ENCODE results near the gene ABHD11. TPM values are rescaled to one million over a fixed set of nuclear protein-coding genes. Genes with fewer than 3 reads are reported as not detected.

The ABHD11 gene
- total RNA-seq, 1 donor, result 14.8 TPM

DNA sequence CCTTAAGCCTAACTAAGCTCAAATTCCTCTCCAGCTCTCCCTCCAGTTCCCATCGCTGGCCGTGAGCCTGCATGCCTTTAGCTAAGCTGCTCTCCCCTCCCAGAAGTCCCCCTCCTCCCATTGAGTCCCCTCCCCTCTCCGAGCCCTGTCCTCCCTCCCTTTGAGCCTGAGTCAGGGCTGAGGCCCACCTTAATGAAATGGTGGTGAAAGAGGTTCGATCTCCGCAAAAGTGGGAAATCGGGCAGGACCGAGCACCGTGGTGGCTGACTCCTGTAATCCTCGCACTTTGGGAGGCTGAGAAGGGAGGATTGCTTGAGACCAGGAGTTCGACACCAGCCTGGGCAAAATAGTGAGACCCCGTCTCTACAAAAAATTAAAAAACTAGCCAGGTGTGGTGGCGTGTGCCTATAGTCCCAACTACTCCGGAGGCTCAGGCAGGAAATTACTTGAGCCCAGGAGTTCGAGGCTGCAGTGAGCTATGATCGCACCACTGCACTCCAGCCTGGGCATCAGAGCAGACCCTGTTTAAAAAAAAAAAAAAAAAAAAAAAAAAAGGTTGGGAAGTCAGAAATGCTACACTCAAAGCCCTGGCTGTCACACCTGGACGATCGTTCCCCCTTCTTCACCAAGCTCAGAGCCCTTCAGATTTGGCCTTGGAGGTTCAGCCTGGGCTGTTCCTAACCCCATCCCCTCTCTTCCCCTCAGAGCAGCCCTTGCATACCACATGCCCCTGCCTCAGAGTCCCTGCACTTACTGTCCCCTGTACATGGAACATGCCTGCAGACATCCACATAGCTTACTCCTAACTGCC lies 32.5 kb upstream of the ABHD11 start:
- DNase-seq (ENCODE audit: low read depth), result no peak
- H3K4me3 ChIP-seq (ENCODE audit: low read depth, low read length), result no peak overlapping the region
- TF ChIP-seq, protein P1, sequence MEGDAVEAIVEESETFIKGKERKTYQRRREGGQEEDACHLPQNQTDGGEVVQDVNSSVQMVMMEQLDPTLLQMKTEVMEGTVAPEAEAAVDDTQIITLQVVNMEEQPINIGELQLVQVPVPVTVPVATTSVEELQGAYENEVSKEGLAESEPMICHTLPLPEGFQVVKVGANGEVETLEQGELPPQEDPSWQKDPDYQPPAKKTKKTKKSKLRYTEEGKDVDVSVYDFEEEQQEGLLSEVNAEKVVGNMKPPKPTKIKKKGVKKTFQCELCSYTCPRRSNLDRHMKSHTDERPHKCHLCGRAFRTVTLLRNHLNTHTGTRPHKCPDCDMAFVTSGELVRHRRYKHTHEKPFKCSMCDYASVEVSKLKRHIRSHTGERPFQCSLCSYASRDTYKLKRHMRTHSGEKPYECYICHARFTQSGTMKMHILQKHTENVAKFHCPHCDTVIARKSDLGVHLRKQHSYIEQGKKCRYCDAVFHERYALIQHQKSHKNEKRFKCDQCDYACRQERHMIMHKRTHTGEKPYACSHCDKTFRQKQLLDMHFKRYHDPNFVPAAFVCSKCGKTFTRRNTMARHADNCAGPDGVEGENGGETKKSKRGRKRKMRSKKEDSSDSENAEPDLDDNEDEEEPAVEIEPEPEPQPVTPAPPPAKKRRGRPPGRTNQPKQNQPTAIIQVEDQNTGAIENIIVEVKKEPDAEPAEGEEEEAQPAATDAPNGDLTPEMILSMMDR (IDR thresholded peaks at IDR 0.05; ENCODE audit: insufficient read depth, low read length), result no peak

DNA sequence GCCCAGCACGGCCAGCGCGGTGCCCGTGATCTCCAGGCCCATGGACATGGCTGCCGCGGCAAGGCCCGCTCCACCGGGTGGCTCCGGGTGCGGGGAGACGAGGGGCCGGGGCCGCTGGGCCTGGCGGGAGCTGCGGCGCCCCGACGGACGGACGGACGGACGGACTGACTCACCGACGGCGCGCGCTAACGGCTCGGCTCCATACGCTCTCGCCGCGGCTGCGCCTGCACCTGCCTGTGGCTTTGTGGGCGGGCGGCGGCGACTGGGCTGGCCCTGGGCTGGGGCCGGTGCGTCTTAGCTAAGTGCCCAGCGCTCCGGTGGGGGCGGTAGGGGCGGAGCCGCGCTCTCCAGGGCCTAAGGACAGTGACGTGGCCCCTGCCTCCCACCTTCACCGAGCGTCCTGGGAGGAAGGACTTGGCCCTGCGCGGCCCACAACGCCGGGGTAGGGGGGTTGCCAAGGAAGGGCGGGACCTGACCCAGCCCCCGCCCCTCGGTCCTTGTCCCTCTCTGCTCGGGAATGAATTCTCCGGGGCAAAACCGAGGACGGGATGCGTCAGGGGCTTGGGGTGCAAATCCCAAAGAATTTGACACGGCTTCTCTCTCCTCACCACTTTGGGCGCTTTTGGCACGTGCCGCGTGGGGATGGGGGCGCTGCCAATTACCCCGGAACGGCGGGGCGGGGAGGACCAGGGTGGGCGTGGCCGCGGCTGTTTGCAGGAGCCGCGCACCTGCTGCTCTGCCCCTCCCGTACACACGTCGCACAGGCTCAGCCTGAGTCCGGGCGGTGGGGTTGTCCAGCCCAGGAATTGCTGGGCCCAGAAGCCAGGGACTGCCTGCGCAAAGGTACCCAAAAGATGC lies 31.6 kb upstream of the ABHD11 start, which contains the start of gene CLDN3:
Gene CLDN3, minus strand, starts transcription at position 269 of the 858 bp plus-strand sequence. Its CDS starts 221 bp downstream, at position 48.
- no peak within 1 kb of the TSS for H3K4me3 ChIP-seq (ENCODE audit: low read depth, low read length)
- no peak for DNase-seq (ENCODE audit: low read depth)
- TF ChIP-seq, protein P1 (IDR thresholded peaks at IDR 0.05; ENCODE audit: insufficient read depth, low read length), result no peak

DNA sequence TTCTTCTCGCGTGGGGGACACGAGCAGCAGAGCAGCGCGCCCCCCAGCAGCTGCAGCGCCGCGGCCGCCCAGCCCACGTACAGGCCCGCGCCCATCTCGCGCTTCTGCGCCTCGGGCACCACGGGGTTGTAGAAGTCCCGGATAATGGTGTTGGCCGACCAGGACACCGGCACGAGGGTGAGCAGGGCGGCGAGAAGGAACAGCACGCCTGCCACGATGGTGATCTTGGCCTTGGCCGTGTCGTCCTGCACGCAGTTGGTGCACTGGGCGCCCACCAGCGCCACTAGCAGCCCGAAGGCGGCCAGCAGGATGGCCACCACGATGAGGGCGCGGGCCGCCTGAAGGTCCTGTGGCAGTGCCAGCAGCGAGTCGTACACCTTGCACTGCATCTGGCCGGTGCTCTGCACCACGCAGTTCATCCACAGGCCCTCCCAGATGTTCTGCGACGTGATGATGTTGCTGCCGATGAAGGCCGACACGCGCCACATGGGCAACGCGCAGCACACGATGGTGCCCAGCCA lies 30.9 kb upstream of the ABHD11 start:
- no peak overlapping the region for H3K4me3 ChIP-seq (ENCODE audit: low read depth, low read length)
- TF ChIP-seq, protein P1 (IDR thresholded peaks at IDR 0.05; ENCODE audit: insufficient read depth, low read length), result no peak
- no peak for DNase-seq (ENCODE audit: low read depth)

DNA sequence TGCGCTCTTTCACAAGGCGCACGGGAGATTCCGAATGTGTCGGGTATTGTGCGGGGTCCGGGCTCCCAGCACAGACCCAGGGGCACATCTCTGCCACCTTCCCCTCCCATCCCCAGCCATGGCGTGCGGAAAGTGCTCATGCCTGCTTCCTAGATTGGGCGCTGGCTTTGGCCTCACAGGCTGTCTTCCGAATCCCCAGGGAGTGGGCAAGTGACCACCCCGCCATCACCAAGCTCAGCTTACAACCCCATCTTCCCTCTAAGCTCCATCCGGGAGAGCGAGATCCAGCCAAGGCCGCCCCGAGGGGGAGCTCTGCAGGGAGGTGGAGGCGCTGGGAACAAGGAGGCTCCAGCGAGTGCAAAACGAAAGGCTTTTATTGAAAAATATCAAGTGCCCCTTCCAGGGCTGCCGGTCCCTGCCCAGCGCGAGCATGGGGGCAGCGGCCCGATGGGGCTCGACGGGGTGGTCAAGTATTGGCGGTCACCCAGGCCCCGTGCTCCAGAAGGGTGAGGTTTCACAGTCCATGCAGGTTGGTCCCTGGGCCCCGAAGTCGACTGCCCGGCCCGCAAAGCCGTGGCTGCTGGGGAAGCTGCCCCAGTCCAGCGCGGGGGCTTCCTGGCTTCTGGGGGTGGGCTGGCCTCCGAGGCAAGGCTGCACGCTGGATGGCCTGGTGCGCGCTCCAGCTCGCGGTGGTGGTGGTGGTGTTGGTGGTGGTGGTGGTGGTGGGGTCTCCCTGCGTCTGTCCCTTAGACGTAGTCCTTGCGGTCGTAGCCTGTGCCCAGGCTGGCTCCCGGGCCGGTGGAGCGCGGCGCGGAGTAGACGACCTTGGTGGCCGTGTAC lies 30.3 kb upstream of the ABHD11 start:
- DNase-seq (ENCODE audit: low read depth), result no peak
- TF ChIP-seq, protein P1 (IDR thresholded peaks at IDR 0.05; ENCODE audit: insufficient read depth, low read length), result no peak
- H3K4me3 ChIP-seq (ENCODE audit: low read depth, low read length), result no peak overlapping the region

DNA sequence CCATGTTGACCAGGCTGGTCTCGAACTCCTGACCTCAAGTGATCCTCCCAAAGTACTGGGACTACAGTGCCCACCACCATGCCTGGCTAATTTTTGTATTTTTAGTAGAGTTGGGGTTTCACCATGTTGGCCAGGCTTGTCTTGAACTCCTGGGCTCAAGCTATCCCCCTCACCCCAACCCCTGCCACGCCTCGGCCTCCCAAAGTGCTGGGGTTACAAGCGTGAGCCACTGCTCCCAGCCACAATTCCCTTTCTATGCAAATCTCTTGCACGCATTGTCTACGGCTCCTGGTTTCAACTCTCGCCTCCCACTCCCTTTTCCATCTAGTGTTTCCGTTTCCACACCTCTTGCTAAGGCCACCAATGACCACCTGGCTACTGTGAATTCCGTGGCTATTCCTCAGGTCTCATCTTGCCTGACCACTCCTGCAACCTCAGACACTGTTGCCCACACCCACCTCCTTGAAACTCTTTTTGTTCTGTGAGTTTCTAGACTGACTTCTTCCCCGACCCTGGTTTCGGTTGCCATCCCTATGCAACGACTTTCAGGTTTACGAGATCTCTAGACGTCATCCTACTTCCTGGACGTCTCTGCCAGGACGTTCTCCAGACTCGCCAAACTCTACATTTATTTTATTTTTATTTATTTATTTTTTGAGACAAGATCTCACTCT lies 28.1 kb upstream of the ABHD11 start:
- DNase-seq (ENCODE audit: low read depth), result no peak

More for the DNA sequence above, 28.1 kb upstream of the ABHD11 start:
- no peak overlapping the region for H3K4me3 ChIP-seq (ENCODE audit: low read depth, low read length)
- TF ChIP-seq, protein P1 (IDR thresholded peaks at IDR 0.05; ENCODE audit: insufficient read depth, low read length), result no peak
